SH-SY5Y (cell line): ENCODE results near the gene ISG15.

Experiments used
- GATA2 ChIP-seq: IDR thresholded peaks from 2 replicates; pipeline ENCODE4 v1.6.1; 2011; ENCODE audit warnings: mild to moderate bottlenecking, low read depth, low read length
- GATA3 ChIP-seq: IDR thresholded peaks from 2 replicates; pipeline ENCODE4 v1.6.1; 2011; ENCODE audit warnings: low read depth, mild to moderate bottlenecking, low read length, moderate library complexity

- TF ChIP-seq GATA2 (no peak), GATA3 (no peak)
These were observed 33.1 kb upstream of the ISG15 start for GRCh38 chr1:980137-980571.
